Natural killer cell (primary cell): ENCODE data around the gene DAB2IP. TPM values are rescaled to one million over a fixed set of nuclear protein-coding genes. Genes with fewer than 3 reads are reported as not detected.
A peak's percentile ranks its signal among the peaks of the same experiment; 100 is the strongest.

ENCODE experiments used
- ATAC-seq, 3 donors: fragments of 150-1000 bp in 2 of 3; fragments of 200-7000 bp in 1 of 3; cut with Tn5 transposase; 1 replicate in 1 of 3; 2 replicates in 2 of 3; pipeline ENCODE4 v1.10.0; 2021; ENCODE audit warnings: mild to moderate bottlenecking in 2 of 3, moderate library complexity in 2 of 3
- DNase-seq, 2 donors: peaks; one replicate each; pipeline versions ENCODE4 v3.0.0 to v3.0.0-alpha.2; 2013 to 2021; ENCODE audit warnings: mixed read lengths in 1 of 2
- H3K27ac ChIP-seq: one replicate; pipeline ENCODE4 v1.5.1; 2013; ENCODE audit warnings: mild to moderate bottlenecking, low read length
- H3K27me3 ChIP-seq: one replicate; pipeline ENCODE4 v1.6.1; 2013; ENCODE audit warnings: low read length; ENCODE audit not compliant: control insufficient read depth, insufficient read depth
- H3K36me3 ChIP-seq: one replicate; pipeline ENCODE4 v1.6.1; 2013; ENCODE audit warnings: low read length; ENCODE audit not compliant: control insufficient read depth, insufficient read depth
- H3K4me1 ChIP-seq: one replicate; pipeline ENCODE4 v1.6.1; 2013; ENCODE audit warnings: low read length; ENCODE audit not compliant: control insufficient read depth, insufficient read depth
- H3K4me3 ChIP-seq: one replicate; pipeline ENCODE4 v1.5.1; 2013; ENCODE audit warnings: low read length
- H3K9me3 ChIP-seq: one replicate; pipeline ENCODE4 v1.6.1; 2013; ENCODE audit warnings: low read length; ENCODE audit not compliant: control insufficient read depth, insufficient read depth
- H3K27ac Mint-ChIP-seq, 2 donors: one replicate each; pipeline ENCODE4 v1.8.0; 2022; ENCODE audit warnings: mild to moderate bottlenecking in 2 of 2, mixed read lengths in 2 of 2, moderate library complexity in 1 of 2
- H3K27me3 Mint-ChIP-seq, 2 donors: one replicate each; pipeline ENCODE4 v1.8.0; 2022; ENCODE audit warnings: low read depth in 2 of 2, mixed read lengths in 2 of 2
- H3K36me3 Mint-ChIP-seq: one replicate; pipeline ENCODE4 v1.8.0; 2022; ENCODE audit warnings: mixed read lengths
- H3K4me1 Mint-ChIP-seq, 2 donors: one replicate each; pipeline ENCODE4 v1.8.0; 2022; ENCODE audit warnings: mixed read lengths in 2 of 2
- H3K4me3 Mint-ChIP-seq: one replicate; pipeline ENCODE4 v1.8.0; 2022; ENCODE audit warnings: mild to moderate bottlenecking, moderate library complexity, mixed read lengths
- H3K9me3 Mint-ChIP-seq, 2 donors: one replicate each; pipeline ENCODE4 v1.8.0; 2022; ENCODE audit warnings: mixed read lengths in 2 of 2
- CTCF ChIP-seq: fragments of 200-600 bp; IDR thresholded peaks from one replicate; pipeline ENCODE4 v1.8.0; 2022; ENCODE audit warnings: antibody characterized with exemption
- WGBS: methylation state at CpG from one replicate; pipeline ENCODE4 v1.1.7; 2013; ENCODE audit warnings: missing lambda C conversion rate; ENCODE audit not compliant: insufficient coverage; 5-methylcytosine and 5-hydroxymethylcytosine counted together
- intact Hi-C: fragments of 100-400 bp; cut with micrococcal nuclease; formaldehyde crosslinking; loops from one replicate; pipeline ENCODE4 v1.14.2; 2022
- total RNA-seq, 4 donors: library from RNA; stranded (reverse); fragments of 120-200 nt in 1 of 4; gene quantifications; one replicate each; pipeline versions ENCODE4 v1.2.3 to v1.2.4, GENCODE V29; 2013 to 2022

Gene DAB2IP
- total RNA-seq, 3 donors from 2014 or later (not counting 1 experiment from before 2014, with no cell fraction given): 0.19 to 2.5 TPM; not detected in 1

DNA sequence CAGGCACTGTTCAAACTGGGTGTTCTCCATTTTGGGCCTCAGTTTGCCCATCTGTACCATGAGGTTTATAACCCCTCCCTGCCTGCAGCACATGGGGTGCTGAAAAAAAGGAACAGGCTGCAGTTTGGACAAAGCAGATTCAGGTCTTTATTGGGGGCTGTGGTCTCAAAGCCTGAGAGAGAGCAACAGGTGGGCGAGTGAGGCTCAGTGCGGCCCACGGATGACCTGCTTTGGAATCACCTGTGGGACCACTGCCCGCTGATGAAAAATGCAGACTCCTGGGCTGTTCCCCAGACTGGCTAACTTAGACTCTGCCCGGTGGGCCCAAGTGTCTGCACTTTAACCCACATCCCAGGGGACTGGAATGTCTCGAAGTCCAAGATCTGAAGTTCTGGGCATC, 11.8 kb upstream of the DAB2IP start:
- ATAC-seq: no peak
- 92% methylated on average over 6 of the region's 6 CpGs for WGBS
- no peak for TF ChIP-seq CTCF

DNA sequence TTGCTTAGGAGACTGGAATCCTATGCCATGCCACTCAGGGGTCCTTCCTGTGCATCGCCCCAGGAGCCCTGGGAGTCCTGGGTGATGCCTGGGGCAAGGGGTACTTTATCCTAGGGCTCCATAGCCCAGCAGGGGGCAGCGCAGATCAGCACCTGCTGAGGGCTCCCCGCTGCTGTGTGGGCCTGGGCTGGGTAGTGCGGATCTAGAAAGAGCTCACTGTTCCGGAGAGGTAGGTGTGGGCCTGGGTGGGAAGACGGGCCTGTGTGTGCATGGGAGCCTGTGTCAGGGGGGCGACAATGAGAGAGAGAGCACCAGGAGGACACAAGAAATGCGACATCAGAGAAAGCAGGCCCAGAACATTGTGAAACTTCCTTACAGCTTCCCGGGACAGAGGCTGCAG, 11.4 kb upstream of the DAB2IP start:
- H3K4me1 Mint-ChIP-seq: peaks cover 0 to 4% of the 10 kb centered on the region in 2 donors
- no peak overlapping the region for H3K4me3 ChIP-seq
- H3K36me3 Mint-ChIP-seq: no peaks in the 10 kb centered on the region
- no peaks in the 10 kb centered on the region for H3K36me3 ChIP-seq
- DNase-seq (peak; percentile 23 to 35), ATAC-seq (peak in 1 of 3 donors; percentile 51)
- no peaks in the 10 kb centered on the region for H3K9me3 Mint-ChIP-seq
- no peak overlapping the region for H3K4me3 Mint-ChIP-seq
- no peaks in the 10 kb centered on the region for H3K27me3 ChIP-seq
- peak; percentile 17 for TF ChIP-seq CTCF
- 91% methylated on average over 9 of the region's 9 CpGs for WGBS
- H3K27me3 Mint-ChIP-seq: peaks cover 6 to 15% of the 10 kb centered on the region in 2 donors
- no peaks in the 10 kb centered on the region for H3K9me3 ChIP-seq
- intact Hi-C loops: no loop called here
- no peak overlapping the region for H3K27ac Mint-ChIP-seq
- H3K27ac ChIP-seq: no peak overlapping the region
- no peaks in the 10 kb centered on the region for H3K4me1 ChIP-seq

More for the DNA sequence above, 11.8 kb upstream of the DAB2IP start:
- no peaks in the 10 kb centered on the region for H3K9me3 ChIP-seq
- peaks cover 6 to 11% of the 10 kb centered on the region in 2 donors for H3K27me3 Mint-ChIP-seq
- H3K27me3 ChIP-seq: no peaks in the 10 kb centered on the region
- H3K9me3 Mint-ChIP-seq: no peaks in the 10 kb centered on the region
- peaks cover 3% of the 10 kb centered on the region for H3K4me1 ChIP-seq
- H3K4me3 Mint-ChIP-seq: no peak overlapping the region
- no peak overlapping the region for H3K27ac ChIP-seq
- intact Hi-C loops: no loop called here
- no peaks in the 10 kb centered on the region for H3K36me3 ChIP-seq
- no peak overlapping the region for H3K27ac Mint-ChIP-seq
- DNase-seq: no peak
- no peaks in the 10 kb centered on the region for H3K36me3 Mint-ChIP-seq
- peaks cover 0 to 8% of the 10 kb centered on the region in 2 donors for H3K4me1 Mint-ChIP-seq
- no peak overlapping the region for H3K4me3 ChIP-seq

GRCh38 chr9:121640491-121641223, 10.8 kb upstream of the DAB2IP start:
- H3K36me3 ChIP-seq: no peaks in the 10 kb centered on the region
- WGBS: 90% methylated on average over 2 of the region's 2 CpGs
- DNase-seq: no peak
- no peak for TF ChIP-seq CTCF
- Mint-ChIP-seq H3K9me3 (no peaks in the 10 kb centered on the region), H3K27ac (no peak overlapping the region), H3K36me3 (no peaks in the 10 kb centered on the region), H3K4me3 (no peak overlapping the region), H3K4me1 (no peaks in the 10 kb centered on the region), H3K27me3 (peaks cover 6 to 13% of the 10 kb centered on the region in 2 donors)
- H3K4me1 ChIP-seq: no peaks in the 10 kb centered on the region
- no peak for ATAC-seq
- intact Hi-C loops: no loop called here
- no peak overlapping the region for H3K4me3 ChIP-seq
- no peaks in the 10 kb centered on the region for H3K9me3 ChIP-seq
- no peak overlapping the region for H3K27ac ChIP-seq
- H3K27me3 ChIP-seq: no peaks in the 10 kb centered on the region

DNA sequence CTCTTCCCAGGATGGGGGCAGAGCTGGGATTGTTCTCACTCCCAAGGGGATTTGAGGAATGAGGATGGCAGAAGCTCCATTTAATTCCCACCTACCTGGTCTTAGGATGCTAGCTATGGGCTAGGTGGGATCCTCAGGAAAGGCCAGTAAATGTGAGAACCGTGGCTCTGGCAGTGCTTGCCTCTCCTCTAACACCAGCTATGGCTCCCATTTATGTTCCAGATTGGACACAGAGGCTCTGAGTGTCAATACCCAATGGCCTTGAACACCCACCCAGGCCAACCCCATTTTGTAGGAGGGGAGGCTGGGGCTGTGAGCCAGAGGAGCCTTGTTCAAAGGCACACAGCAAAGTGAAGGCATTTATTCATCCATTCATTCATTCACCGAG, 10.2 kb upstream of the DAB2IP start:
- Histone ChIP-seq H3K27me3 (no peaks in the 10 kb centered on the region), H3K36me3 (no peaks in the 10 kb centered on the region), H3K27ac (no peak overlapping the region), H3K9me3 (no peaks in the 10 kb centered on the region), H3K4me3 (no peak overlapping the region), H3K4me1 (no peaks in the 10 kb centered on the region)
- peaks cover 6 to 13% of the 10 kb centered on the region in 2 donors for H3K27me3 Mint-ChIP-seq
- no peaks in the 10 kb centered on the region for H3K9me3 Mint-ChIP-seq
- 92% methylated on average over 2 of the region's 2 CpGs for WGBS
- intact Hi-C loops: no loop called here
- no peak overlapping the region for H3K4me3 Mint-ChIP-seq
- H3K27ac Mint-ChIP-seq: no peak overlapping the region
- TF ChIP-seq CTCF: no peak
- no peak for DNase-seq
- no peaks in the 10 kb centered on the region for H3K4me1 Mint-ChIP-seq
- H3K36me3 Mint-ChIP-seq: no peaks in the 10 kb centered on the region
- no peak for ATAC-seq
